ENCODE data around the gene MED13L. TPM values are rescaled to one million over a fixed set of nuclear protein-coding genes. Genes with fewer than 3 reads are reported as not detected.

MED13L gene
- total and polyA plus RNA-seq, 2 donors (not counting 1 experiment from before 2014, with no cell fraction given): 20.3 to 207 TPM

GRCh38 chr12:116319898-116320621, 42.6 kb upstream of the MED13L start:
- no peaks in the 10 kb centered on the region for H4K20me1 ChIP-seq (ENCODE audit: control insufficient read depth, insufficient read depth, low read length, poor library complexity, severe bottlenecking)
- H3K4me3 Mint-ChIP-seq: peak overlapping the region; percentile 55
- CTCF ChIA-PET: no interaction called here
- no peaks in the 10 kb centered on the region for H3K27me3 ChIP-seq (replicated peaks in 1 of 4; ENCODE audit: control extremely low read depth in 1 of 4, control insufficient read depth in 3 of 4, insufficient read depth in 4 of 4, low read length in 3 of 4)
- ATAC-seq (ENCODE audit: low read depth): peak; percentile 43
- no peaks in the 10 kb centered on the region for H3K9me3 ChIP-seq (ENCODE audit: control extremely low read depth in 1 of 3, control insufficient read depth in 2 of 3, insufficient read depth in 1 of 3, low read length in 2 of 3)
- peak overlapping the region; percentile 53 for H3K27ac Mint-ChIP-seq
- peak overlapping the region; percentile 57 for H2AFZ ChIP-seq (ENCODE audit: insufficient read depth, low read depth, low read length, poor library complexity, severe bottlenecking)
- peak overlapping the region; percentile 18 for H3K9ac ChIP-seq (ENCODE audit: low read length)
- peaks cover 31 to 34% of the 10 kb centered on the region in 2 donors for H3K4me1 ChIP-seq (ENCODE audit: control insufficient read depth in 2 of 2, insufficient read depth in 2 of 2, low read length in 2 of 2)
- intact Hi-C loops (cut with micrococcal nuclease): loop anchor here (5.0 kb wide), 1 partner anchor 37 kb away; no protein-coding TSS in a partner anchor
- H3K36me3 ChIP-seq (replicated peaks in 1 of 2; ENCODE audit: control extremely low read depth in 1 of 2, control insufficient read depth in 1 of 2, extremely low read depth in 1 of 2, insufficient read depth in 2 of 2, low read length in 1 of 2): no peaks in the 10 kb centered on the region
- 26% methylated on average over 9 of the region's 16 CpGs for WGBS (ENCODE audit: insufficient coverage)
- H3K27ac ChIP-seq (ENCODE audit: low read length in 2 of 2): no peak overlapping the region
- H3K9me3 Mint-ChIP-seq (ENCODE audit: insufficient read depth): no peaks in the 10 kb centered on the region
- H3K4me3 ChIP-seq (ENCODE audit: control extremely low read depth in 1 of 5, extremely low read depth in 1 of 5, insufficient read depth in 1 of 5, low read depth in 2 of 5, low read length in 4 of 5): no peak overlapping the region
- DNase-seq: peak; percentile 45
- peaks cover 31% of the 10 kb centered on the region for H3K4me1 Mint-ChIP-seq
- no peak for TF ChIP-seq EZH2 (IDR thresholded peaks at IDR 0.05; ENCODE audit: borderline replicate concordance, insufficient read depth, low read depth, low read length, poor library complexity, severe bottlenecking)
- TF ChIP-seq CTCF (IDR thresholded peaks at IDR 0.05): no peak
- POLR2A ChIA-PET: interaction anchor here (0.6 kb wide), 1 partner anchor 240 kb away, joined by 3 read pairs; no protein-coding TSS in a partner anchor
- H3K27me3 Mint-ChIP-seq: peaks cover 3% of the 10 kb centered on the region
- no peaks in the 10 kb centered on the region for H3K79me2 ChIP-seq (ENCODE audit: control insufficient read depth, insufficient read depth, low read length)
- H3K4me2 ChIP-seq (replicated peaks; ENCODE audit: low read depth, low read length, poor library complexity, severe bottlenecking): peak overlapping the region; percentile 56

GRCh38 chr12:116319233-116319897, 41.9 kb upstream of the MED13L start:
- intact Hi-C loops (cut with micrococcal nuclease): no loop called here
- Mint-ChIP-seq H3K27me3 (peaks cover 3% of the 10 kb centered on the region), H3K4me3 (peak overlapping the region; percentile 55), H3K27ac (no peak overlapping the region), H3K4me1 (peaks cover 26% of the 10 kb centered on the region), H3K9me3 (ENCODE audit: insufficient read depth) (no peaks in the 10 kb centered on the region)
- no peaks in the 10 kb centered on the region for H4K20me1 ChIP-seq (ENCODE audit: control insufficient read depth, insufficient read depth, low read length, poor library complexity, severe bottlenecking)
- H3K4me3 ChIP-seq (ENCODE audit: control extremely low read depth in 1 of 5, extremely low read depth in 1 of 5, insufficient read depth in 1 of 5, low read depth in 2 of 5, low read length in 4 of 5): no peak overlapping the region
- H3K27ac ChIP-seq (ENCODE audit: low read length in 2 of 2): no peak overlapping the region
- POLR2A ChIA-PET: interaction anchor here (0.6 kb wide), 1 partner anchor 240 kb away, joined by 3 read pairs; no protein-coding TSS in a partner anchor
- peaks cover 24 to 27% of the 10 kb centered on the region in 2 donors for H3K4me1 ChIP-seq (ENCODE audit: control insufficient read depth in 2 of 2, insufficient read depth in 2 of 2, low read length in 2 of 2)
- H3K4me2 ChIP-seq (replicated peaks; ENCODE audit: low read depth, low read length, poor library complexity, severe bottlenecking): peak overlapping the region; percentile 56
- H3K9ac ChIP-seq (ENCODE audit: low read length): no peak overlapping the region
- no peaks in the 10 kb centered on the region for H3K79me2 ChIP-seq (ENCODE audit: control insufficient read depth, insufficient read depth, low read length)
- peak overlapping the region; percentile 57 for H2AFZ ChIP-seq (ENCODE audit: insufficient read depth, low read depth, low read length, poor library complexity, severe bottlenecking)
- H3K27me3 ChIP-seq (replicated peaks in 1 of 4; ENCODE audit: control extremely low read depth in 1 of 4, control insufficient read depth in 3 of 4, insufficient read depth in 4 of 4, low read length in 3 of 4): no peaks in the 10 kb centered on the region
- no peaks in the 10 kb centered on the region for H3K9me3 ChIP-seq (ENCODE audit: control extremely low read depth in 1 of 3, control insufficient read depth in 2 of 3, insufficient read depth in 1 of 3, low read length in 2 of 3)
- no peaks in the 10 kb centered on the region for H3K36me3 ChIP-seq (replicated peaks in 1 of 2; ENCODE audit: control extremely low read depth in 1 of 2, control insufficient read depth in 1 of 2, extremely low read depth in 1 of 2, insufficient read depth in 2 of 2, low read length in 1 of 2)
- CTCF ChIA-PET: no interaction called here
- ATAC-seq (ENCODE audit: low read depth): no peak
- 51% methylated on average over 9 of the region's 14 CpGs for WGBS (ENCODE audit: insufficient coverage)
- no peak for TF ChIP-seq EZH2 (IDR thresholded peaks at IDR 0.05; ENCODE audit: borderline replicate concordance, insufficient read depth, low read depth, low read length, poor library complexity, severe bottlenecking)
- TF ChIP-seq CTCF (IDR thresholded peaks at IDR 0.05): no peak
- DNase-seq: no peak

Data from B cell (primary cell).